ENCODE measurements around the gene PRSS23.

Gene PRSS23

GRCh38 chr11:86790867-86791849 is 9.2 kb upstream of the PRSS23 start:
- peak; percentile 54 for DNase-seq (ENCODE audit: low read depth, low spot score)

GRCh38 chr11:86792150-86792549 is 8.2 kb upstream of the PRSS23 start:
- DNase-seq (ENCODE audit: low read depth, low spot score) = no peak

DNA sequence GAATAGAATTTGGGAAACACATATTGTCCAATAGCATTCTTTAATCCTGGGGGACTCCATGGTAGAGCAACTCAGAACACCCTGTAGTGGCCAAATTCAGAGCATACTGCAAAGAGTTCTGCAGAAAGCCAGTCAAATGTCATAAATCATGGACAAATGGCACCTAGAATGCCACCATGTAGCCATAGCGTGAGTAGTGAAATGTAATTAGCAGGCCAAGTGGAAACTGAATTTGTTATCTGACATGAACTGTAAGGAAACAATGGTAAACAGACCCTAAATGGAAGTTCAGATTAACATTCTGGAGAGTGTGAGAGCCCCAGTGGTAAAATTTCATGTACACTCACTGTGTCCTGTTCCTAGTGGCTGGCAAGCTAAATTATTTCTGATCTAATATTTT is 7.0 kb upstream of the PRSS23 start:
- DNase-seq (ENCODE audit: low read depth, low spot score) = no peak

DNA sequence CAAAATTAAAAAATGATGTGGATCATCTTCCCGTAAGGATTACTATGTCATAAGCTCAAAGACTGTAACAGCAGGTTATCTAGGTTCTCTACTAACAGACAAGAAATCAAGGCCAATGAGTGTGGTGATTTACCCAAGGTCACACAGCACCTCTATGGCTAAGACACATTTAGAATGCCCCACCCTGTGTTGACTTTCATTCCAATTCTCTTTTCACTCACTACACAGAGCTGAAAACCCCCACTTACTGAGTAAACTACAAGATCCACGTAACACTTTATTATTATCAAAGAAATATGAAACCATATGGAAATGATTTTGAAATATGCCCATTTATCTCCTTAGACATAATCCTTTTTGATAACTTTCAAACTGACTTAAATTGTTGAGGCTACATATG is 4.8 kb upstream of the PRSS23 start:
- no peak for DNase-seq (ENCODE audit: low read depth, low spot score)

DNA sequence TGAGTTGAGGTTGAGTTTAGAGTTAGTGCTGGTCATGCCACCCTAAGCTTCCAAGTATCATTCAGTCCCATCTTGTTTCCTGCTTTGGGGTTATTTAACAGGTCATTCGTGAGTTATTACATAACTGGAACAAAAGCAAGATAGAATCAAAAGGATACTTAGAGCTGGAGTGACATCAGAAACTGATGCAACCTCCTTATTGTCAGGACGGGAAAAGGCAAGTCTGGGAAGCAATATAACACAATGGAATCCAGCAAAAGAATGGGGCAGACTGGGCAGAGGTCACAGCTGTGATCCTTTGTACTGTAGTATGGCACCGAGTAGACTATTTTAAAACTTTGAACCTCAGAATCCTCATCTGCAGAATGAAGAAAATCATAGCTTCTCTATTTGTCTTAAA is 4.4 kb upstream of the PRSS23 start:
- DNase-seq (ENCODE audit: low read depth, low spot score) = no peak

GRCh38 chr11:86797133-86797532 is 3.2 kb upstream of the PRSS23 start:
- no peak for DNase-seq (ENCODE audit: low read depth, low spot score)

- no peak for DNase-seq (ENCODE audit: low read depth, low spot score)
Observed at GRCh38 chr11:86798988-86799387, 1.4 kb upstream of the PRSS23 start.

- DNase-seq (ENCODE audit: low read depth, low spot score) = no peak
Observed at GRCh38 chr11:86799680-86800075, 664 bp upstream of the PRSS23 start.

DNA sequence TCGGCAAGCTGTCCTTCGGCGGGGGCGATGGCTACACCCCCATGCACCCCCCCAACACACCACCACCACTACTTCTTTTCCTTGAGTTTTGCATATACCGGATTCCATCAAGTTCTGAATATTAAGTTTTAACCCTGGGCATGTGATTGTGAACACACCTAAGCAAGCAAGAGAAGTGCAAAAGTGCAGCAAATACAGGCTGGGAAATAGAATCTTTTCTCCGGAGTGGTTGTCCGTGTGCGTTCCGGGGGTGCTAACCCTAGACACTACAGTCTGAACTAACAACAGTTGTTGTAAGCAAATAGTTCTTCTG is 574 bp downstream of the PRSS23 start:
- DNase-seq (ENCODE audit: low read depth, low spot score) = no peak

DNA sequence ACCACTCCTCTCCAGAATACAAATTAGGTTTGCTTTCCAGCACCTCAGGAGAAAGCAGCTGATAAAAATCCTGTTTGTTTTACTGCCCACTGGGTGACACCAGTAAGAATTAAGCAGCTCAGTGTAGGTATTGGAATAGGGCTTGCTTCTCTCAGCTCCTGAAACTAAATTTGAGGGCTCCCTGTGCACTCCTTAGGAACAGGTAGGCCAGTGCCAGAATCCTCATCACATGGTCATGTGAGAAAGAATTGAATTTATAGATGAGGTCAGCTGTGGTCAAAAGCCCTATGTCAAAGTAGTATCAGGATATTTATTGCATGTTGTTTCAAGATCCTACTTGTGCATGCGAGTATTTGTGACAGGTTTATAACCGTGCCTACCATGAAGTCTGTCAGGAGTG is 1.0 kb downstream of the PRSS23 start:
- no peak for DNase-seq (ENCODE audit: low read depth, low spot score)

DNA sequence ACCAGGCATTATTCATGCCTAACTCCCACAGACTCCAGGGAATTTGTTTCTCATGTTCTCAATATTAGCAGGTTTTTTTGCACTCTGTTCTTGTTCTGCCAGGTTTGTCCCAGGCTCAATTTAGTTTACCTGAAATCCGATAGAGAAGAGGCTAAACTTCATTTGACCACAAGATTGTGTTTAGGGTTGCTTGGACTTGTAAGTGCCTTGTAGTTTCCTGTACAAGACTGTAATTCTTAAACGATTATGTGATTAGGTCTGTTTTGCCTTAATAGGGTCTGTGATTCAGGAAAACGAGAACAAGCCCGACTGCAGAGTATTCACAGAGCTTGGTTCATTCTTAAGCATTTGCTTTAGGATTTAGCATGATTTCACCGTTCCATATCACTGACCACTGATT is 1.8 kb downstream of the PRSS23 start:
- DNase-seq (ENCODE audit: low read depth, low spot score) = no peak

- DNase-seq (ENCODE audit: low read depth, low spot score) = peak; percentile 33
Observed at GRCh38 chr11:86802601-86803051, 2.3 kb downstream of the PRSS23 start.

- no peak for DNase-seq (ENCODE audit: low read depth, low spot score)
Observed at GRCh38 chr11:86803136-86804045, 3.0 kb downstream of the PRSS23 start.

GRCh38 chr11:86804951-86805350 is 4.6 kb downstream of the PRSS23 start:
- DNase-seq (ENCODE audit: low read depth, low spot score) = no peak

DNA sequence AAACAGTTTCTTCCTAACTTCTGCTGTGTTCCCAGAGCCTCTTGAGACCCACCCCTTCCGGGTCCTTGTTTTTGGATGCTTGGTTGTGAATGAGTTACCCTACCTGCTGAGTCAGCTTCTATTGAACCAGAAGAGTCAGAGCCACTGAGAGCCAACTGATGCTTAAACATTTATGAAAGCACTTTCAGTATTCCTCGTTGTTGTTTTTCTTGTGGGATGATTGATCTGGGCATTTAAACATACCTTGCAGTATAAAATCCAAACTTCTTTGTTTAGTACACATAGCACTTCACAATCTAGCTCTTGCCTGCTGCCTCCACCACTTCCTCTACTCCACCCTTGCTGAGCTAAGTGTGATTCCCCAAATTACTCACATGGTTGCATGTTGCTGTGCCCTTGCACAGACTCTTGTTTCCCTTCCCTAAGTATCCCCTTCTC is 5.5 kb downstream of the PRSS23 start:
- no peak for DNase-seq (ENCODE audit: low read depth, low spot score)

DNA sequence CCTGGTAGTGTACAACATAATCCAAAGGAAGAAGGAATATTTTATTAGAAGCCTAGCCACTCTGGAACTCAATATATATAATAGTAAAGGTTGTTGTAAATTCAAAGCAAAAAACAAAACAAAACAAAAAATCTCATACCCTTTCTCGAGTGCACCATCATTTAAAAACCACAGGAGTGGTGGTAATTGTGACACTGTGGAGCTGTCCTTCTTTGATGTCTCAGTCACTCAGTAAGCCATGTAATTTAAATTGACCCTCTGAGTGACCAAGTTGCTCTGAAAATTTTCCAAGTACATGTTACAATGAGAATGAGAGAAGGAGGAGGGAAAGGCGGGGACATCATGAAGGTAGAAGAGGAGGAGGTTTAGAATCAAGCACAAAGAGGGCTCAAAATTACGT is 6.6 kb downstream of the PRSS23 start:
- no peak for DNase-seq (ENCODE audit: low read depth, low spot score)

DNA sequence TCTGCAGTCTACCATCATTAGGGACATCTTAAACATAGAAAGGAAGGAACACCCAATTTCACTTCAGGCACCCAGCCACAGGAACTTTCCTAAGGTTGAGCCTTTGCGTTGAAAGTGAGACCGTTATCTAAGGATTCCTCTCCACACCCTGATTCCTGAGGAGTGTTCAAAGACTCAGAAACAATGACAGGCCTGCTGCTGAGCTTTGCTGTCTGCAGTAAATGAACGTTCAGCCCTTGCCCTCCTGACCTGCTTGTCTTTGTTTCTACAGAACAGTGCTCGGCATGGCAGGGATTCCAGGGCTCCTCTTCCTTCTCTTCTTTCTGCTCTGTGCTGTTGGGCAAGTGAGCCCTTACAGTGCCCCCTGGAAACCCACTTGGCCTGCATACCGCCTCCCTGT is 7.0 kb downstream of the PRSS23 start:
- DNase-seq (ENCODE audit: low read depth, low spot score) = peak; percentile 67

GRCh38 chr11:86809561-86809960 is 9.2 kb downstream of the PRSS23 start:
- DNase-seq (ENCODE audit: low read depth, low spot score) = no peak

DNA sequence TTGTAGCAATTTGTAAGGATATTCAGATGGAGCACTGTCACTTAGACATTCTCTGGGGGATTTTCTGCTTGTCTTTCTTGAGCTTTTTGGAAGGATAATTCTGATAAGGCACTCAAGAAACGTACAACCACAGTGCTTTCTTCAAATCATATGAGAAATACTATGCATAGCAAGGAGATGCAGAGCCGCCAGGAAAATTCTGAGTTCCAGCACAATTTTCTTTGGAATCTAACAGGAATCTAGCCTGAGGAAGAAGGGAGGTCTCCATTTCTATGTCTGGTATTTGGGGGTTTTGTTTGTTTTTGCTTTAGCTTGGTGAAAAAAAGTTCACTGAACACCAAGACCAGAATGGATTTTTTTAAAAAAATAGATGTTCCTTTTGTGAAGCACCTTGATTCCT is 9.9 kb downstream of the PRSS23 start:
- DNase-seq (ENCODE audit: low read depth, low spot score) = no peak

- DNase-seq (ENCODE audit: low read depth, low spot score) = peak; percentile 49
Observed at GRCh38 chr11:86811637-86812321, 11.4 kb downstream of the PRSS23 start.

DNA sequence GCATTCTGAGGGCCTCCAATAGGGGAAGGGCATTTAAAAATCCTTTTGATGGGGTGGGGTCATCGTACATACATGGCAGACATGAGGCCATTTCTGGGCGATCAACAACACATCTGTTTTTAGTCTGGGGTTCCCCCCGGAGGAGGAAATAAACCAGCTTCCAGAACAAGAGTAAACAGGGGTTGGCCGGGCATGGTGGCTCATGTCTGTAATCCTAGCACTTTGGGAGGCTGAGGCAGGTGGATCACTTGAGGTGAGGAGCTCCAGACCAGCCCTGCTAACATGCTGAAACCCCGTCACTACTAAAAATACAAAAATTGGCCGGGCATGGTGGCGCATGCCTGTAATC is 12.0 kb downstream of the PRSS23 start:
- no peak for DNase-seq (ENCODE audit: low read depth, low spot score)

DNA sequence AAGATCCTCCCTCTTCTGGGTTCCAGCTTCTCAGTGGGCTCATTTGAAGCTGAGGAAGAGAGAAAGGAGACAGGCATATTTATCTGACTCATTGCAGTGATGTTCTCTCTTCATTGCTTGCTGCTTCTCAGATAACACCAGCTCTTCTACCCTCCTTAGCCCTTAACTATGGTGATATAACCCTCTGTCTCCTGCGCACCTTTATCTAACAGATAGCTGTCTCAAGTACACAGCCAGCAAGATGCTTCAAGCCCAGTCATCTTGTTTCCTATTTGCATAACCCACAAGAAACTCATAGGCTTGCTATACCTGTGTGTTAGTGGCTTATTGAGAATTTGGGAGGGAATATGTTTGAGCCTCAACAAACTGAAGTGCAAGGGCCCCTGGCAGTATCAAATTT is 12.6 kb downstream of the PRSS23 start:
- DNase-seq (ENCODE audit: low read depth, low spot score) = no peak
